Activated CD4-positive, alpha-beta T cell treated with anti-CD3 and anti-CD28 coated beads, Interleukin-2, amount 50 U/mL, for 48 hours (primary cell): Measurements from ENCODE around the gene TRMT44.
"Not testable (repeated sequence)": the region's sequence is repeated elsewhere in the genome, so short reads cannot be mapped to it uniquely, and the experiment has no call there.

Experiments used
- DNase-seq, 2 experiments: peaks; one replicate each; pipeline ENCODE4 v3.0.0-alpha.2; 2020

The TRMT44 gene

DNA sequence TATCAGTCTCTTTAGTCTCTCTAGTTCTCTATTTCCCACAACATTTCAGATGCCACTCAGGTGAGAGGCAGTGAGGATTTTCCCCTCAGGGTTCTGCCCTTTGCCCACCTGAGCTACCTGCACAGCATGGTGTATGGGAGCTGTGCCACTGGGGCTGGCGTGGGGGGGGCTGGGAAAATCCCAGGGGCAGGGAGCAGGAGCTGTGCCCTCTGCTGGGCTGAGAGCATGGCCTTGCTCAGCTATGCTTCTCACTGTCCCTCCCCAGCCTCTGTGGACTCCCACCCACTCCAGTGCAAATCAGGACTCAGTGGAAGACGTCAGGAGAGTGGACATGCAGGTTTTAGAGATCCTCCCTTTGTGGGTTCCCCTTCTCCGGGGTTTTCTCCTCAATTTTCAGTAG lies 57.2 kb downstream of the TRMT44 start:
- no peak for DNase-seq

DNA sequence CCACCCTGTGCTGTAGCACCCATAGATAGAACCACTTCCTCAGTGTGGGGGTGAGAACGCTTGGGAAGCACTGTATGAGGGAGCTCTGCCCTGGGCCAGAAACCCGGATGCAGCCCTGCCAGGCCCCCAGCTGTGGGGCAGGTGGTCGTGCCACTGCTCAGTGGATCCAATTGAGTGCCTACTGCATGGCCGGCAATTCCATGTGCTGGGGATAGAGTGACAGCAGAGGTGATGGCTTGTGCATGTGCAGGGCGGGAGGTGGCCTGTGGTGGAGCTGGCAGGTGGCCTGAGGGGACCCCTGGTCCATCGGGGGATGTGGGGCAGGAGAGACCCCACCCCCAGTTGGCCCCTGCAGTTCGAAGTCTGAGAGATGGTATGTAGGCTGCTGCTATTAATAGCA lies 60.4 kb downstream of the TRMT44 start:
- no peak for DNase-seq

DNA sequence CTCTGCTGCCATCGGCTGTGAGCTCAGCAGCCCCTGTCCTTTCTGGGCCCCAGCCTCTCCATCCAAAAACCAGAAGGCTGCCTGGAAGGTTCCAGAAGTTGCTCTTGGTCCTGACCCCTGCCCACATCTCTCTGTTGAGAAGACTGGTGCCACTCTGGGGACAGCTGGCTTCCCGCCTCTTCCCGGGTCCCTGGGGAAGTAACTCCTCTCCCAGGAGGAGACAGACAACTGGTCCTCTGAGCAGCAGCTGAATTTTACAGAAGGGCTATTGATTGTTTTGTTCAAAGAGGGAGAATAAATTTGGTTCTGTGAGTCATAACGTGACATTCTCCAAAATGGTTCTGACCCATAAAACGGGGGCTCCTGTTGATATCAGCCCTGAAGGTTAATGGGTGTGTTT lies 61.2 kb downstream of the TRMT44 start:
- no peak for DNase-seq

DNA sequence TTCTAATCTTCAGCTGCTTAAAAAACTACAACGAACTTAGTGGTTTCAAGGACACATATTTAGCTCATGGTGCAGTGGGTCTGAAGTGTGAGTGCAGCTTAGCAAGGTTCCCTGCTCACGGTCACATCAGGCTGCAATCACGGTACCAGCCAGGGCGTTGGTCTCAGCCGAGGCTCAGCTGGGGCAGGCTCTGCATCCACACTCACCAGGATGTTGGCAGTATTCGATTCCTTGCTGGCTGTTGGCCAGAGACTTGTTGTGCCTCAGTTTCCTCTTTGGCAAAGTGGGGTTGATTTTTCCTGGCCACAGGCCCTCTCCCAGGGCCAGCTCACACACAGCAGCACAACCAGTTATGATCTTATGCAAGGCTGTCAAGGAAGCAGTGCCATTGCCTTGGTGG lies 61.8 kb downstream of the TRMT44 start:
- DNase-seq = no peak

DNA sequence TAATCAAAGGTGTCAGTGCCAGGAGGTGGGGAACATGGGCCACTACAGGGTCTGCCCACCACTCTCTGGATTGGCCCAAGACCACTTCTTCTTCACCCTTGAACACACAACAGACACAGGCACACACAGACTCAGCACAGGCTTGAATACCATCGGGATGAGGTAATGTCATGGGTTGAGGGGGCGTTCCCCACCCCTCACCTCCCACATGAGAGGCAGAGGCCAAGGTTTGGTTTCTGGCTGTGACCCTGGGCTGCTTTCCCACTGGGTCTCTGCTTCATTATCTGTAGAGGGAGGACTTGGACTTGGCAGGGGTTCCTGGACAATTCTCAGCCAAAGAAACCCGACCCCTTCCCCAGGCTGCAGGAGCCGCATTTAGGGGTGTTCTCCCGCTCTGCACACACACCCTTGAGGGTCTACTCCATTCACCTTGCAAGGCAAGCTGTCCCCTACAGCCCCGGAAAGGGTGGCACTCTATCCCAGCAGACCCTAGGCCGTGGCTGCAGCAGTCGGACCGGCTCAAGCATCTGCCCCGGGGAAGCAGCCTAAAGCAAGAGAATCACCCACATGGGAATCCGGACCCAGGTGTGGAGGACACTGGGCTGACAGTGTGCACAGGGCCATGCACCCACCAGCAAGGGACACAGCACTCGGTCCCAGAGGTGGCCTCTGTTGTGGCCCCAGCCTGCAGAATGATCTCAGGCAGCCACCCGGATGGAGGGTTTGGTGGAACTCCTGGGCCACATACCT lies 62.4 kb downstream of the TRMT44 start:
- no peak for DNase-seq

DNA sequence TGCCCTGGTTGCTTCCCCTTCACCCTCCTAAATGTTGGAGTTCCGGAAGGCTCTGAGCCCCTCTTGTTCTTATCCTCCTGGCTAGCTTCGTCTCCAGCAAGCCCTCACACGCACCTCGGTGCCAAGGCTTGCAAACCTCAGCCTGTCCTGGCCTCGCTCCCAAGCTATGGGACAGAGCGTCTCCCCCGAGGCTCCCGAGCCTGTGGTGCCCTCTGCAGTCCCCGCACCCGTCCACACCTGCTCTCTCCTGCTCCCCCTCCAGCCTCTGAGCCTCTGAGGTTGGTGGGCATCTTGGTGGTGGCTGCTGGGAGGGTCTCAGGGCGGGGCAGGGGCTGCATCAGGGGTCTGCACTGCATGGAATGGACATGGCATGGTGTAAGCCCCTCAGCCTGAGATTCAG lies 63.2 kb downstream of the TRMT44 start:
- DNase-seq = no peak

DNA sequence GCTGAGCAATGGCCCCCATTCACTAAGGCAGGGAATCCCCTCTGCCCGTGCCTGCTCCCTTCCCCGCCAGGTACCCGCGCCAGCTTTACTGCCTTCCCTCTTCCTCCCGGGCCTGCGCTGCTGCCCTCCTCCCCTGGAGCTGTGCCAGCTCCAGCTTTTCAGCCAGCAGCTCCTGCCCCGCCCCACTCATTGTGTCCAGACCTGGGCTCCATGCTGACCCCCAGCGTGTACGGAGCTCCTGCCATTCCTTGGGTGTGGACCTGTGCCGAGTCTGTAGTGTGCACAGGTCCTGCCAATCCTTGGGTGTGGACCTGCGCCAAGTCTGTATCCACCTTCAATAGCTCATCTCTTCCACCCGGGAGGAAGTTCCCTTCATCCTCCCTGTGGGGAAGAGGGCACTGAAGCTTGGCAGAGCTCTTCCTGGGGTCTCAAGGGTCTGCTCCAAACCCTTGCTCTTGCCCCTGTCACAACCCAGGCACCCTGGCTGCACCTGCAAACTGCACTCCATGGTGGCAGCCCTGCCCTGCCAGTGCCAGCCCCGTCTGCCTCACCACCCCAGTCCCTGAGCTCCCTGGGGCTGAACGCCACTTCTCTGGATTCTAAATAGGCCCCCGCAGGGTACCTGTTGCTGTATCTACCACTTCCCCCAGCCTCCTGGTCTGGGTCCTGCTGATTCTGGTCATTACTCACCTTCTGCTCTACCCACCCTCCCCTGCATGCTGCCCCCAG lies 63.9 kb downstream of the TRMT44 start:
- no peak for DNase-seq

DNA sequence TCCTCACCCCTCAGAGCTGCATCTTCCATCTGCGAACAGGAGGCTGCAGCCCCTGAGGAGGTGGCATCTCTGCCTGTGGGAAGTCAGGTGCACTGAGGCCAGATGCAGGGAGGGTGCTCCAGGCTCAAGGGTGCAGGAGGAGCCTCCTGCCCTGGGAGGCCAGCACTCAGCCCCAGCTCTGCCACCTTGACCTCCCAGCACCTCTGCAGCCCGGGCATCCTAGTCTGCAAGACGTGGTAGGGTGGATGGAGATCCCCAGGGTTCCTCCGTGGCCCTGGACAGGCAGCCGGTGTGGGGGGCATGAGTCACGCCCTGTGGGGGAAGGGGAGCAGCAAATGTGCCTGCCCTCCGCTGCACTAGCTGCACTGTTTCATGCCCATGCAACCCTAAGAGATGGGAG lies 64.7 kb downstream of the TRMT44 start:
- no peak for DNase-seq

DNA sequence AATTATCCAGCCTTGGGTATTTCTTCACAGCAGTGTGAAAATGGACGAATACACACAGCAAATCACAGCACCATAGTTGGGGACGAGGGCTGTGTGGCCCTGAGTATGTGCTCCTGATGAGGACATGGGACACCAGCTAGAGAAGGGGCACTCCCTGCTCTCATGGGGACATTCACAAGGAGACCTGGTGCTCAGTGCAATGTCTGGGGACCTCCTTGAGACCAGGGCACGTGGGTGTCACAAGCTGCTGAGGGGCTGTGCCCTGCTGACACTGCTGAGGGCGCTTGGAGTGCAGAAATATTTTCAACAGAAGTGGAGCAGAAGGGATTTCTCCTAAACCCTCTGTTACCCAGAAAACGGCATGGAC lies 65.4 kb downstream of the TRMT44 start:
- no peak for DNase-seq

DNA sequence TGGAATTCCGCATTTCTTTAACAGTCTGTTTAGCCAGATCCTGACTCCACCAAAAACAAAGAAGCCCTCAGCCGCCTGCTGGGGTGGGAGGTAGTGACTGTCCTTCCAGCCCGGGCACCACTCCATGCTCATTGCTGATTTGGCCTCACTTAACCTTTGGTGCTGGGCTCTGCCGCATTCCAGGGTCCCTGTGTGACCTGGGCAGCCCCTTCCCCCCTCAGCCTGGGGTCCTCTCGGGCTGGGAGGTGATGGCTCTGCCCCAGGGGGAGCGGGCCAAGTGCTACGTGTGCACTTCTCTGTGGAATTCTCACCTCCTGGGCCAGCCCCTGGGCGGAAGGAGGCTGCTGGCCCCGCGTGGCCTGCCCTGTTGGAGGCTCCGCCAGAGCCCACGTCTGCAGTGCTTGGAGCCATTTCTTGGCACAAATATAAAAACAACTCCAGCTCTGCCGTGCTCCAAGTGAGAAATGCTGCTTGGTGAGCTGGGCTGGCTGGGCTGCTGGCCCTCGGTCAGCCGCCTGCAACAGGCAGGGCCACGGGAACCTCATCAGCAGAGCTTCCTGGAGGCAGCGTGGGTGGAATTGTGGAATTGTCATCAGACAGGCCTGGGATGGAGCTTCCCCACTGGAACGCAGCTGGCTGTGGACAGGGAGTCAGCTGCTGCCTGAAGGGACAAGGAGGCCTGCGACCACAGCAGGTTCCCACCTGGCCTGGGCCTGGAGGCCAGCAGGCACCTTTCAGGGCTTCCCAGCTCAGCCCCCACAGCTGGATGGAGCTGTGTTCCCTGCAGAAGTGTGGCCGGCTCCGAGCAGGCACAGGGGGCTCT lies 66.0 kb downstream of the TRMT44 start:
- DNase-seq = no peak

DNA sequence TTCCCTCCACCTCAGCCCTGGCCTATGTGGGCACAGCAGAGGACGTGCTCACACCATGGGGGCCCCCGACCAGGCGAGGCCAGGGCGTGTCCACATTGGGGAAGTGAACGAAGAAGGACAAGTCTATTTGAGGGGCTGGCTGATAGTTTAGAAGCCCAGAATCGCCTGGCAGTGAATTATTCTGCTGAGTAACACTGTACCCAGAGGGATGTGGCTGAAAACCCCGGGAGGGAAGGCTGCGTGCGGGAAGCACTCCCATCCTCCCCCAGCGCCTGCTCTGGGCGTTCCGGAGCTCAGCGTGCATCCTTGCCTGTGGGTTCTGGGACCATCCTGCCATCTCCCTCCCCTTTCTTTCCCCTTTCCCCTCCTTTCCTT lies 66.6 kb downstream of the TRMT44 start:
- no peak for DNase-seq

DNA sequence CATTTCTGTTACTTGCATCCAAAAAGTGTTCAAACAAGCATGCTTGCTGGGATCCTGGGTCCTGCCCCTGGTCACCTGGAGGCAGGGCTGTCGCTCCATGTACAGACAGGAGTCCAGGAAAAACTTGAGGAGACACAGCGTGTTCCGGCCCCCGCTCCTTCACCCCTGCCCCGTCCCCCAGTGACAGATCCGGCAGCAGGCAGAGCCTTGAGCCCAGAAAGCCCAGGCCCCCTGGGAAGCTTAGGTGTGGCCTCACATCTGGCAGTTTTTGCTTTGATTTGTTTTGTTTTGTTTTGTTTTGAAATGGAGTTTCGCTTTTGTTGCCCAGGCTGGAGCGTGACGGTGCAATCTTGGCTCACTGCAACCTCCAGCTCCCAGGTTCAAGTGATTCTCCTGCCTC lies 67.0 kb downstream of the TRMT44 start:
- no peak for DNase-seq

DNA sequence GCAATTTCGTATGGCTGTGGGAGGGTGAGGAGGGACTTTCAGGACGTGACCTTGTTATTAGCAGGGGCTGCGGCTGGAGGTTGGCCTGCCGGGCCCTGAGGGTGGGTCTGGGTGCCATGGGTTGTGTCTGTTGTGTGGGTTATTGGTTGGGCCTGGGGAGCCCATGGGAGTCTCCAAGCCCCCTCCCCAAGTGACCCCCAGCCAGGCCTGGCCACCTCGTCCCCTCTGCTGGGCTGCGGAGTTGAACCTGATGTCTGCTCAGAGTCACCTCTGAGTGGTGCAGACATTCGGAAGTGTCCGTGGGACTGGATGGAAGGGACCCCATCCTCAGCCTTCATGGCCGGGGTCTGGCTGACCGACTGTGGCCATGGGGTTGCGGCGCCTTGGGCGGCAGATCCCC lies 67.7 kb downstream of the TRMT44 start:
- no peak for DNase-seq

DNA sequence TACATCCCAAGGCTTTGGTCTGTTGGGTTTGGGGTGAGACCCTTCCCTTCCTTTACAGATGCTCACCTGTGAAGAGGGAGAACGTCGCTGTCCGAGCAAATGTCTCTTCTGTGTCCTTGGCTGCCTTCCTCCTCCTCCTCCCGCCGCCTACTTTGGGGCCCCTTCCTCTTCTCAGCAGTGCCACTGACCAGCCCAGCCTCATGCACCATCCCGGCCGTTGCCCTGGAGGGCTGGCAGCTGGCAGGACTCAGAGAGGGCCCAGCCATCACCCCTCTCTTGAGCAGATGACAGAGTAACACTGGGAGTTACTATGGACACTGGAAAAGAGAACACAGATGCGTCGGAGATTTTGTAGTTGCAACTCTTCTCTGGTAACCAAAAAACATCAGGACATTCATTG lies 68.2 kb downstream of the TRMT44 start:
- no peak for DNase-seq

DNA sequence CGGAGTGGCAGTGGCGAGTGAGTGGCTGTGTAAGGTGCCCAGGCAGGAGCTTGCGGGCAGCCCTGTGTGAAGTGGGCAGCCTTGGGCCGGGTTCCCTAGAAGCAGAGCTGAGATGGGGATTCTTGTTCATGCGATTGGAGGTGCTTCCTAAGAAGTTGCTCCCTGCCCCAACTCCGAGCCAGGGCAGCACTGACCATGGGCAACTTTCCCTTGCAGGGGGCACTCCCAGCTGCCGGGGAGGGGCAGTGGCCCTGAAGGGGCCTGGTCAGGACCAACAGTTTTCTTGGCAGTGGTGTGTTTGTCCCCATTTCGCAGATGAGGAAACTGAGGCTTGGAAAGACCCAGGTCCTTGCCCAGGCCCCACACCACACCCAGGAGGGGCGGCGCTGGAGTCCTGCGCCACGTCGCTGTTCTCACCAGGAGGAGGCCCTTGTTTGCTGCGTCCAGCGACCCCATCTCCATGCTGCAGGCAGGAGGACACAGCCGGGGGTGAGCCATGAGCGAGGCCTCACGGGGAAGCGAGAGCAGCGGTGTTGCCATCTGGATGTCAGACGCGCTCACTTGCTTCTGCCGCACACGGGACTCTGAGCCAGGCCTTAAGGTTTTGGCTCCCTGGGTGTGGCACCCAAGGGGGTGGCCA lies 68.9 kb downstream of the TRMT44 start:
- DNase-seq = no peak

DNA sequence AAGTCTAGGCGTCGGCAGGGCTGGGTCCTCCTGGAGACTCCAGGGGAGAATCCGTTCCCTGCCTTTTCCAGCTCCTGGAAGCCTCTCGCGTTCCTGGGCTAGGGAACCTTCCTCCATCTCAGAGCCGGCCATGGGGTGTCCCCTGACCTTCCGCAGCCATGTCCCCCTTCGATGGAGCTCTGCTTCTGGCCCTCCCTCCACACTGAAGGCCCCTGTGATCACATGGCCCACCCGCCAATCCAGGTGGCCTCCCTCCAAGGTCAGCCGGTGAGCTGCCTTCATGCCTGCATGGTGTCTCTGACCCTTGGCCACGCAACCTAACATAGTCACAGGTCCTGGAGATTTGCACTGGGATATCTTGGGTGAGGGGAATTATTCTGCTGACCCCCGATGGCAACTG lies 69.6 kb downstream of the TRMT44 start:
- DNase-seq = no peak

DNA sequence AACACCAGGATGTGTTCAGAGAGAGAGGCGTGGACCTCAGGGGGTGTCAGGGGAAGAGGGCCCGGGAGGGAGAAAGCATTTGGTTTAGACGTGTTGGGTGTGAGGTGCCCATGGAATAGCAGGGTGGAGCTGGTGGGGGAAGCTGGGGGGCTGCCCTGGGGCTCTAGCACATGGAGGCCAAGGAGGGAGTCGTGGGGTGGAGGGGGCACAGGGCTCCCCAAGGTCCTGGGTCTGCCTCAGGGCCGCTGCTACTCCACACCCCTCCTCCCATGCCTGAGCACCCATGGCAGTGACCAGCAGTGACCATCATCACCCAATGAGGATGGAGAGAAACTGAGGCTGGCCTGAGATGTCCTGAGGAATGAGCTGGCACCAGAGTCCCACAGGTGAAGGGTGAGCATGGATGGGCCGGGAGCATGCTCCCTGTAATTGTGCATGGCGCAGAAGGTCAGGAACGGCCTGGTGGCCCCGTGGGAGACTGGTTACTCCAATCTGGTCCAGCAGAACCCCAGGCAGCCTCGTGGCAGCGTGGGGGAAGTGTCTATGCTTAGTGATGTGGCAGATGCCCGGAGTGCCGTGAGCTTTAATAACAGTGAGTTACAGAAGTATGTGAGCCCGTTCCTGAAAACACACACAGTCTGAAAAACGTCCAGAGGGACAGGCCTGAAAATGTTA lies 70.2 kb downstream of the TRMT44 start:
- no peak for DNase-seq

DNA sequence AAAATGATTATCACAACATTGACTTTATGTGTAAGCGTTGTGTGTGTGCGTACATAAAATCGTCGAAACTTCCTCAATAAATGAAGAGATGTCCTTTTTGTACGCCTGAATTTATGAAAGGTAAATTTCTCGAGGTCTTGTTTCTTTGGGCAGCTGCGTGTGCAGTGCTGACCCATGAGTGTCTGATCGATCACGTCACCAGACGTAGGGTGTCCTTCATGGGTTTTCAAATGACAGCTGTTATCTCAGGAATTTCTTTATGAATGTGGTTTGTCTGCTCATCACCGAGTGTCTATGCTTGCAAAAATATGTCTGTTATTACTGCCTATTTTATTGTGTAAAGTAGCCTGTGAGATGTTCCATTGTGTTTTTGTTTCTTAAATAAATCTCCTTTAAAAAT lies 71.9 kb downstream of the TRMT44 start:
- DNase-seq = no peak

DNA sequence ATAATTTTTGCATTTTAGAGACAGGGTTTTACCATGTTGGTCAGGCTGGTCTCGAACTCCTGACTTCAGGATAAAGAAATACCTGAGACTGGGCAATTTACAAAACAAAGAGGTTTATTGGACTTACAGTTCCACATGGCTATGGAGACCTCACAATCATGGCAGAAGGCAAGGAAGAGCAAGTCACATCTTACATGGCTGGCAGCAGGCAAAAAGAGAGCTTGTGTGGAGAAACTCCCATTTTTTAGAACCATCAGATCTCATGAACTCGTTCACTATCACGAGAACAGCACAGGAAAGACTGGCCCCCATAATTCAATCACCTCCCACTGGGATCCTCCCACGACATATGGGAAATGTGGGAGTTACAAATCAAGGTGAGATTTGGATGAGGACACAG lies 72.5 kb downstream of the TRMT44 start:
- DNase-seq = not testable (repeated sequence)

DNA sequence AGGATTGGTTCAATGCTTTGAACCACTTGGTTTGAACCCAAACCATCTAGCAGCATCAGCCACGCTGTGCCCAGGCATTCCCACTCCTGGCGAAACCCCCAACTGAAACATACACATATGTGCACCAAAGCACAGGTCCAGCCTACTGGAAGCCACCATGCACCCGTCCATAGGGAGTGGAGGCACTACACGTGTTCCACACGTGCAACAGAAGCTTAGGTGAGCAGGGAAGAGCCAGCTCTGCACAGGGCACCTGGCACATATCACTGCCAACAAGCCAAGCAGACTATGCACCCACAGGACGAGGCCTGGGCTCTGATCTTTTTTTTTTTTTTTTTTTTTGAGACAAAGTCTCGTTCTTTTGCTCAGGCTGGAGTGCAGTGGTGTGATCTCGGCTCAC lies 73.4 kb downstream of the TRMT44 start:
- no peak for DNase-seq

DNA sequence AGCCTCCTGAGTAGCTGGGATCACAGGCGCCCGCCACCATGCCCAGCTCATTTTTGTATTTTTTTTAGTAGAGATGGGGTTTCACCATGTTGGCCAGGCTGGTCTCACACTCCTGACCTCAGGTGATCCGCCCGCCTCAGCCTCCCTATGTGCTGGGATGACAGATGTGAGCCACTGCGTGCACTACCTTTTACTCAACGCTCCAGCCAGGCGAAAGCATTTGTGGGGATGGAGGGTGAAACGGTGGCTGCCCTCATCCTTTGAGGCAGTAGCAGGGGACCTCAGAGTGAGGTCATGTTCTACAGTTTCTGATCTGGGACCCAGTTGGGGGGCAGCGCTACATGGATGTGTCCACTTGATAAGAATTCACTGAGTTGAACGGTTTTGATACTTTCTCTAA lies 73.8 kb downstream of the TRMT44 start:
- DNase-seq = no peak

DNA sequence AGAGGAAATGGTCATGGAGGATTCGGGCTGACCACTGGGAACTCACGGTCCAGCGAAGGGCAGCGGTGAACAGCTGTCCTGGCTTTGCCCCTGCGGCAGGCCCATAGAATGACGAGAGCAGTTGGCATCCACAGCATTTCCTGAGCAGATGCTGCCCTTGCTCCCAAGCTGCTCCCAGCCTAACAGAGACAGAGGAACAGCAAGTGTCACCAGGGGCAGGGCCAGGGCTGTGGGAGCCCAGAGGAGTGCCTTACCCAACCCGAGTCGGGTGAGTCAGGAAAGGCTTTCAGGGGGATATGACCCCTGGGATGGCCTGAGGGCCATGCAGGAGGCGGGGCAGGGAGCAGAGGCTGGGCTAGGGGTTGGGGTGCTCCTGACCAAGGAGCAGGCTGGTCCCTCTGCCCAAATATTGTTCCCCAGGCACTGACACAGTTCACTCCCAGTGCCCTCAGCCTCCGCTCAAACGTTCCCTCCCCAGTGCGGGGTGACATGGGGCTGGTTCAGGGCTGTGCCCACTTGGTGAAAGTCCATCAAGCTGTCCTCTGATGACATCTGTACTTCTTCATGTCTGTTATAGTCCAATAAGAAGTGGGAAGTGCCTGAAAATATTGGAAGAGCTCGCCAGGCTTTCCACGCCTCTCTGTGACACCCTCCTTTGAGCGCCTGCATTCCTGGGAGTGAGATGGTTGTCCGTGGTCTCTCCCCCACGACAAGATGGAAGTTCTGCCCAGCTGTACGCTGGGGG lies 74.9 kb downstream of the TRMT44 start:
- no peak for DNase-seq
